Gastroesophageal sphincter (tissue), 3 donors: ENCODE results near the gene OGG1.

Experiments
- POLR2A ChIP-seq, 2 donors: fragments of 450-650 bp; IDR thresholded peaks; one replicate each; pipeline ENCODE4 v1.6.1; 2017; ENCODE audit warnings: antibody characterized with exemption in 2 of 2, mild to moderate bottlenecking in 2 of 2, moderate library complexity in 1 of 2
- POLR2AphosphoS5 ChIP-seq: sonication (generic); formaldehyde crosslinking; IDR thresholded peaks from one replicate; pipeline ENCODE4 v1.6.1; 2017; ENCODE audit warnings: antibody characterized with exemption
- TF ChIP-seq, protein P1 (sequence below), 4 experiments: fragments of 200-600 bp in 2 of 4; fragments of 450-650 bp in 2 of 4; sonication (generic) in 1 of 4; IDR thresholded peaks; one replicate each; pipeline ENCODE4 v1.5.1; 2017 to 2019; ENCODE audit warnings: antibody characterized with exemption in 4 of 4, mild to moderate bottlenecking in 2 of 4, moderate library complexity in 2 of 4

DNA sequence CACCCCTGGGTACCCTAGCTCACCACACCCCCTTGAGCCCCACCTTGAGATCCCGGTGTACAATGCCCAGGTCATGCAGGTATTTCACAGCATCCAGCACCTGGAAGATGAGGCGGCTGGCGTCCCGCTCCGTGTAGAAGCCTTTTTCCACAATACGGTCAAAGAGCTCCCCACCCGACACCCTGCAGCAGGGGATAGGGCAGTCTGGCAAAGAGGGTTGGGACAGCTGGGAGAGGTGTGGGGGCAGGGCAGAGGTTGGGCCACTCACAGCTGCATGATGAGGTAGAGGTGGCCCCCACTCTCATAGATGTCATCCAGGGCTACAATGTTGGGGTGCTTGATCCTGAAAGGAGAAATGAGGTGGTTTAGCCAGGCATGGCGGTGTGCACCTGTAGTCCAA is 13.1 kb downstream of the OGG1 start:
- TF ChIP-seq, protein P1, sequence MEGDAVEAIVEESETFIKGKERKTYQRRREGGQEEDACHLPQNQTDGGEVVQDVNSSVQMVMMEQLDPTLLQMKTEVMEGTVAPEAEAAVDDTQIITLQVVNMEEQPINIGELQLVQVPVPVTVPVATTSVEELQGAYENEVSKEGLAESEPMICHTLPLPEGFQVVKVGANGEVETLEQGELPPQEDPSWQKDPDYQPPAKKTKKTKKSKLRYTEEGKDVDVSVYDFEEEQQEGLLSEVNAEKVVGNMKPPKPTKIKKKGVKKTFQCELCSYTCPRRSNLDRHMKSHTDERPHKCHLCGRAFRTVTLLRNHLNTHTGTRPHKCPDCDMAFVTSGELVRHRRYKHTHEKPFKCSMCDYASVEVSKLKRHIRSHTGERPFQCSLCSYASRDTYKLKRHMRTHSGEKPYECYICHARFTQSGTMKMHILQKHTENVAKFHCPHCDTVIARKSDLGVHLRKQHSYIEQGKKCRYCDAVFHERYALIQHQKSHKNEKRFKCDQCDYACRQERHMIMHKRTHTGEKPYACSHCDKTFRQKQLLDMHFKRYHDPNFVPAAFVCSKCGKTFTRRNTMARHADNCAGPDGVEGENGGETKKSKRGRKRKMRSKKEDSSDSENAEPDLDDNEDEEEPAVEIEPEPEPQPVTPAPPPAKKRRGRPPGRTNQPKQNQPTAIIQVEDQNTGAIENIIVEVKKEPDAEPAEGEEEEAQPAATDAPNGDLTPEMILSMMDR (IDR thresholded peaks at IDR 0.05): no peak
- TF ChIP-seq POLR2A (IDR thresholded peaks at IDR 0.05): no peak
- TF ChIP-seq POLR2AphosphoS5: no peak
